HG03095 (cell line): ENCODE data around the gene STARD3.

Experiments used
- ATAC-seq: cut with Tn5 transposase; IDR thresholded peaks from one replicate; pipeline ENCODE4 v1.9.1; 2021; ENCODE audit warnings: moderate library complexity; ENCODE audit not compliant: unreplicated experiment

Gene STARD3

GRCh38 chr17:39669897-39670735 is 33.2 kb downstream of the STARD3 start:
- ATAC-seq = no peak

GRCh38 chr17:39670746-39671145 is 33.8 kb downstream of the STARD3 start:
- ATAC-seq = no peak

GRCh38 chr17:39671651-39672521 is 34.9 kb downstream of the STARD3 start:
- ATAC-seq = no peak

GRCh38 chr17:39672522-39673334 is 35.8 kb downstream of the STARD3 start:
- ATAC-seq = no peak

- ATAC-seq = no peak
These were observed 36.6 kb downstream of the STARD3 start for GRCh38 chr17:39673335-39674081.

GRCh38 chr17:39674179-39674578 is 37.2 kb downstream of the STARD3 start:
- no peak for ATAC-seq

- no peak for ATAC-seq
These were observed 37.9 kb downstream of the STARD3 start for GRCh38 chr17:39674702-39675389.

GRCh38 chr17:39675390-39676082 is 38.6 kb downstream of the STARD3 start:
- no peak for ATAC-seq

- ATAC-seq = no peak
These were observed 39.4 kb downstream of the STARD3 start for GRCh38 chr17:39676198-39676819.

- ATAC-seq = no peak
These were observed 40.1 kb downstream of the STARD3 start for GRCh38 chr17:39677072-39677471.

- no peak for ATAC-seq
These were observed 40.8 kb downstream of the STARD3 start for GRCh38 chr17:39677542-39678339.

- ATAC-seq = no peak
These were observed 41.6 kb downstream of the STARD3 start for GRCh38 chr17:39678340-39679116.

GRCh38 chr17:39679521-39680192 is 42.7 kb downstream of the STARD3 start:
- no peak for ATAC-seq

- ATAC-seq = no peak
These were observed 46.5 kb downstream of the STARD3 start for GRCh38 chr17:39683295-39683939.

- no peak for ATAC-seq
These were observed 47.6 kb downstream of the STARD3 start for GRCh38 chr17:39684369-39685192.
